Activated CD8-positive, alpha-beta memory T cell treated with anti-CD3 and anti-CD28 coated beads, Interleukin-2, amount 50 U/mL, for 1 hour (primary cell): ENCODE data around the gene PRELID2.
"Not testable (repeated sequence)": the region's sequence is repeated elsewhere in the genome, so short reads cannot be mapped to it uniquely, and the experiment has no call there.

Experiments
- DNase-seq: peaks from one replicate; pipeline ENCODE4 v3.0.0-alpha.2; 2020; ENCODE audit errors: extremely low read depth

Gene PRELID2

DNA sequence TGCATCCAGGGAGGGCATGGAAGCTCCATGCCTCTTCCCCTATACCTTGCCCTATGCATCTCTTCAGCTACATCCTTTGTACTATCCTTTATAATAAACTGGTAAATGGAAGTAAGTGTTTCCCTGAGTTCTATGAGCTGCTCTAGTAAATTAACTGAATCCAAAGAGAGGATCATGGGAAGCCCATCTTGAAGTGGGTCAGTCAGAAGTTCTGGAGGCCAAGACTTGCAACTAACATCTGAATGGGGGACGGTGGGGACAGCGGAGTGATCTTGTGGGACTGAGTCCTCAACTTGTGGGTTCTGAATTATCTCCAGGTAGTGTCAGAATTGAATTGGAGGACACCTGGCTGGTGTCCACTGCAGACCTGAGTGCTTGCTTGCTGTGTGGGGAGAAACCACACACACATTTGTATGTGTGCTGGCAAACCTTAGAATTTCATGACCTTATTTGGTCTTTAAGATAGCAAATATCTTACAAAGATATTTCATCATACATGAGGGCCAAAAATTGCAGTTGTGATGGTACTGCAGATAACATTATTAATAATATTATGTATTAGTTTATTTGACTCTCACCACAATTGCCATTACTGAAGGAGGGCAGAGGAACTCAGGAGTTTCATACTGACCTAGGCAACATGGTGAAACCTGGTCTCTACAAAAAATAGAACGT is 5.5 kb upstream of the PRELID2 start:
- DNase-seq, result no peak

DNA sequence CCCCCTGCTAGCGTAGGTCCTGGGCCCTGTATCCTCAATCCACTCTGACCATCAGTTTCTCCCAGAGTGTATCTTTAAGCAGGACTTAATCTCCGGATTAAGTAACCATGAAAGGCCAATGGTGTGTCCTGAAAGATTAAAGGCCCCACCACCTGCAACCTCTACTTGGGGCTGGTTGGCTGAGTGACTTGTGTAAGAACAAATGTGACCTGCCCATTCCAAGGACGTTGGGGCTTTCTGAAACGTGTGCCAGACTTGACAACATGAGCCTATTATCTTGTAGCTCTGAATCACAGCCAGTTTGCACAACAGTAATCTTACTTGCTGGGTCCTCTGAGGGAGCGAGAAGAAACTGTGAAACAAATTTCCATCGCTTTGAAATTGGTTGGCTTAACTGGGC is 3.1 kb upstream of the PRELID2 start:
- no peak for DNase-seq

DNA sequence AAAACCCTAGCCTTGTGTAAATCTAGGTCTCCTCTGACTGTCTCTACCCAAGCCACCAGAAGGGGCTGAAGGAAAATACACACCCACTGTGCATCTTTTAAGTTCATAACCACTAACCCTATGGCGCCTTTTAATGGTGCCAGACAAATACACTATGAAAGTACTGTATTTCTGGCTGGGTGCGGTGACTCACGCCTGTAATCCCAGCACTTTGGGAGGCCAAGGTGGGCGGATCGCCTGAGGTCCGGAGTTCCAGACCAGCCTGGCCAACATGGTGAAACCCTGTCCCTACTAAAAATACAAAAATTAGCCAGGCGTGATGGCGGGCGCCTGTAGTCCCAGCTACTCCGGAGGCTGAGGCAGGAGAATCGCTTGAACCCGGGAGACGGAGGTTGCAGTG is 1.1 kb upstream of the PRELID2 start:
- not testable (repeated sequence) for DNase-seq

DNA sequence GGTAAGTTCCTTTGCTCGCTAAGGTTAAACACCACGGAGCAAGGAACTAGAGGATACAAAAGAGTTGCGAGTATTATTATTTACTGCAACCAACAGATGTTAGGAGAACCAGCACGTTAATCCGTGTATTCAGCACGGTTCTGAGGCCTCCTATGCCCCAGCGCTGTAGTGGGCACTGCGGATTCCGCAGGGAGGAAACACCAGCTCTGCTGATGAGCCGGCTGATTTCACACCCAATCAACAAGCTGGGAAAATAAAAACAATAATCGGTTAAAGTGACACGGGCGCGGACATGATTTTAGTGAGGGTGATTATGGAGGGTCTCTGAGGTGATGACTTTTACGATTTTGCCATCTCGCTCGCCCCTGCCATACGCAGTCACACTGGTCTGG is 702 bp upstream of the PRELID2 start:
- no peak for DNase-seq

DNA sequence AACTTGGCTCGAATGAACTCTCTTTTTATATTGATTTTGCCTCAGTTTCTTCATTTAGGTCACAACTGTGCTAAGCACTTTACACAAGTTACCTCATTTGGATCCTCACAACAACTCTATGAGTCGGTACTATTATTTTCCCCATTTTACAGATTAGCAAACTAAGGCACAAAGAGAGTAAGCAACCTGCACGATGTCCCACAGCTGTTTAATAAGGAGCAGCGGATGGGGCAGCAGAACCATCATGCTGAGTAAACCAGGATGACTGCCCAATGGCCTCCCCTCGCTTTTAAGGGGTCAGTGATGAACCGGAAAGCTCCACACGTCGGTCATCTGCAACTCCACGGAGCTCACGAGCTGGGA is 607 bp downstream of the PRELID2 start:
- no peak for DNase-seq

DNA sequence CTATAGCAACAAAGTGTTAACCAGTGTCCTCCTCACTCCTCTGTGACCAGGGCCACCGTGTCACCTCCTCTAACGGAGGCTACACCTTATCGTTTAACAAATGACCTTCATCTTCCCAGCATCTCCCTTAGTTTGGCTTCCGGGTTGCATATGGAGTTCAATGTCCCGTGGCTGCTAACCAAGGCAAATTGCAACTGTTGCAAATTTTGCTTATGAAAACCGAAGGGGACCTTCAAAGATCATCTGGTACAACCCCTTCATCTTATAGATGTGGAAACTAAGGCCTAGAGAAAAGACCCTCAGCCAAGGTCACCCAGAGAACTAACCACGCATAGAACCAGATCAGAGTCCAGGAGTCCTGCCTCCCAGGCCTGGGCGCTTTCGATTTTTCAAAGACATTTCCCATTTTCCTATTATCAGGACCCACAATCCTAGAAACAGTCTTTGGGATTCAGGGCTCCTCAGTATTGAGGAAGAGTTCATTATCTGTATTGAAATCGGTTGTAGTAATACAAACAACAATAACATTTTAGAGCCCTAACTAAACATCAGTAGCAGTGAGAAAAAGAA is 1.4 kb downstream of the PRELID2 start:
- no peak for DNase-seq

DNA sequence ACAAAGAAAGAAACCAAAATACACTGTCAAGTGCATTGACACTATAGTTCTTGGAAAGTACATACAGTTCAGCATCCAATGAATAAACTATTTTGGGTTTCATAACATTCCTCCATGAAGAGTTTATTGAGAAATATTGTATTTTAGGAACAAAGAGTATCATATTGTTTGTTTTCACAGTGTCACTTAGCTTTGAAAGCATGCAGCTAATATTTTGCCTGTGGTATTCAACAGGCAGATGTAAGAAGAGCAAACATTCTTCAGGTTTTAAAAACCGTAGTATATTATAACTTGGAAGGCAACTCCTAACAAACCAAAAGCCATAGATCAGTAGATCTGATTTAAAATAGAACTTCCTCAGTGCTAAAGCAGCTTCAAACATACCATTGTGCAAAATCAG is 4.5 kb downstream of the PRELID2 start:
- no peak for DNase-seq

DNA sequence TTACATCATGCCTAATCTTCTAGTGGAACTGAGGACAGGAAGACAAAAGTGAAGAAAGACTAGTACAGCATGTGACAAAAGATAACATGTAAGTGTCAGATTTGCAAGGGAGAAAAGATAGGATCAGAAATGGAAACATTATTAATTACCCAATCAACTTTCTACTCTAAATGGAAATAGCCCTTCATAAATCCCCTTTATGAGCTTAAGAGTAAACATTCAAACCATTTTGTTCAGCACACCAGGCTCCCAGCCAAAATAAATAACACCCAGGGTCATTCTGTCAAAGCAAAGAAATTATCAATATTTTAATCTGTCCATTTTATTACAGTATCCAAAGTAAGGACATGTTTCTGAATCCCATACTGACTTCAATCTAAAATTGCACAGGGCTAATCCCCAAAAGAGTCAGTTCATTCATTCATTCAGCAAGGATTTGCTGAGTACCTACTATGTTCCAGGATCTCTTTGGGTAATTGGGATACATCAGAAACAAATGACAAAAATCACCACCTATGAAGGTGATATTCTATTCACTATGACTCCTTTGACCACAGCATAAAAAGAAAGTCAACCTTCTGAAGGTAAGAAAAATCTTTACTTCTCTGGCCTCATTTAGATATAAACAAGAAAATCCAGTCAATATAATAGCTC is 5.3 kb downstream of the PRELID2 start:
- DNase-seq, result no peak

DNA sequence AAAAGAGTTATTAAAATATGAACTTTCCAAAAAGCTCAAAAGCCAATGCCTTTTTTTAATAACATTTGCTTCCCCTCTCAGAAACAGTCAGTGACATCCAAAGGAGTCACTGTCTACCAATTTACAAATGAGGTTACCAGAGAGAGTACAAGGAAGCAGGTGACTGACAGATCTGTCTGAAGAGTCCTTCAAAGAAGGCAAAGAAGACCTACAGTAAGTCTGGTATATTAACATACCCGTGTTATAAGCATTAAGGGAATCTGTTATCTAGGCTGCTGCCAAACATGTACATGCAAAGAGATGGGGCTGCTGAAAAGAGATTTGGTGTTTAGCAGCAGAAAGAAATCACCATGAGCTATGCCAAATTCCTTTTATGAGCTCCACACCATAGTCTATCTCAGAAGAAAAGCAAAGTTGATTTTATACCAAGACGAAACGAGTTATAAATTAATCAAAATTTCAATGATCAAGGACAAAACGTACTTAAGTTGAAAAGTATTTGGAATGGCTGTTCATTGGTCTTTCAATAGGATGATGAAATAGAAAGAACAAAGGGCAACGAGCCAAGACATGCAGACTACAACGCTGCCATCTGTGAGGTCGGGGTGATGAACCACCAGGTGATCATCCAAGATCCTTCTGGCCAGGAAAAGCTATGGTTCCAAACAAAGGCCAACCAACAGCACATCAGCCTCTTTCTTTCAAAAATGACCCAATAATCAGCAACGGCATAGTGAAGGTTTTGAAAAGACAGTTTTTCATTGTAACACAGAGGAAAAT is 8.1 kb downstream of the PRELID2 start:
- DNase-seq, result no peak

DNA sequence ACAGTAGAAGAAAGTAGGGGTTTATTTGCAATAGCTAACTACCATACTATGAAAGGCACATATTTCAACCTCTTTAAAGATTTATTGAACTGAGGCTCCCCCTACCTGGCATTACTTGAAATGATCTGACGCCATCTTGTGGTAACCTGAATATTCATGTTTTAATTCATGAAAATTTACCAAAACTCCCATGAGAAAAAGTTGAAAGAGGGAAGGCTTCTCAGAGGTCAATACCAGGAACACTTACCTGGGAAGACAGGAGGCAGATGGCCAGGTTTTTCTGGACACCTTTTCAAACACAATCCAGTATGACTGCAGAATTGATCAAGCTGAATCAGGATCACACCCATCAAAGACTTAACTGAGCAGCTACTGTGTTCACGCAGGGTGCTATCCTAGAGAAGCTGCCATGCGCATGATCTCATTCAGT is 9.4 kb downstream of the PRELID2 start:
- DNase-seq, result no peak

DNA sequence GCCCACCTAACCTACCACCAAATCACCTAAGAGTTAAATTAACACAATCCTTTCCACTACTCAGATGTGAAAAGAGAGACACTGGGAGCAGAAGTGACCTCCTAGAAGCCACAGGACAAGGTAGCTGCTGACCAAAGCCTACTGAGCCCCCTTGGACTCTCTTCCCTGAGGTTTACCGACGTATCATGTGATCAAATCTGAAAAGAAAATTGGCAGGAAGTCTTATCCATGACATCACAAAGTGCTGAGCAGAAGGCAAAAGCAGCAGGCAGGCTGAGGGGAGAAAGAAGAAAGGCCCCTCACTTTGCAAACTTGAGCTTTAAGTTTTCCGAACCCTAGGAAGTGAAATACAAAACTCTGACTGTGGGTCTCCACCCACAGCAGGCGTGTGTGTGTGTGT is 11.1 kb downstream of the PRELID2 start:
- no peak for DNase-seq

DNA sequence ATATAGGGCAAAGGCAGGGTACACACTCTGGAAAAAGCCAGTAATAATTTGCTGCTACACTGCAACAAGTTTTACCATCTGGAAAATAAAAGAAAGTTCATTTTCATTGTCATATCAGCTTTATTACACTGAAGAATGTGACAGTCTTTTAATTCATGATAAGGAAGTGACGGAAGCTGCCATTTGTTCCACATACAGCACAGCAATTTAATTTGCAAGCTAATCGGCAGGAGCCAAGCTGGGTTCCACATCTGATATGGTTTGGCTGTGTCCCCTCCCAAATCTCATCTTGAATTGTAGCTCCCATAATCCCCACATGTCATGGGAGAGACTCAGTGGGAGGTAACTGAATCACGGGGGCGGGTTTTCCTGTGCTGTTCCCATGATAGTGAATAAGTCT is 16.5 kb downstream of the PRELID2 start:
- DNase-seq, result no peak

DNA sequence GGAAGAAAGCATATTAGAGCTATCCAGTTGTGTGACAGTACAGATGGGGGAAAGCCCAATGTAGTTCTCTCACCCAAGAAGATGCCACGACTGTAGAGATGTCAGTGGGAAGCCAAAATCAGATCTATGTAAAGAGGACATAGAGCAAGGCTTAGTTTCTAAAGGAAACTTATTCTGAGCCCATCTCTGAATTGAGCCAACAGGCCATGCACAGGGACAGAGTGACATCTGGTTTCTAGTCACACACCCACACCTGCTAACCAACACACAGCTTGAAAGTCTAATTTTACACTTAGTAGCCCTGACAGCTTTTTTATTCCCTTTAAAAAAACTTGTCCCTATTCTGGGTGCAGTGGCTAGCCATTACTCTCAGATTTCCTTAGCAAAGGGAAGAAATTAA is 22.3 kb downstream of the PRELID2 start:
- DNase-seq, result no peak

DNA sequence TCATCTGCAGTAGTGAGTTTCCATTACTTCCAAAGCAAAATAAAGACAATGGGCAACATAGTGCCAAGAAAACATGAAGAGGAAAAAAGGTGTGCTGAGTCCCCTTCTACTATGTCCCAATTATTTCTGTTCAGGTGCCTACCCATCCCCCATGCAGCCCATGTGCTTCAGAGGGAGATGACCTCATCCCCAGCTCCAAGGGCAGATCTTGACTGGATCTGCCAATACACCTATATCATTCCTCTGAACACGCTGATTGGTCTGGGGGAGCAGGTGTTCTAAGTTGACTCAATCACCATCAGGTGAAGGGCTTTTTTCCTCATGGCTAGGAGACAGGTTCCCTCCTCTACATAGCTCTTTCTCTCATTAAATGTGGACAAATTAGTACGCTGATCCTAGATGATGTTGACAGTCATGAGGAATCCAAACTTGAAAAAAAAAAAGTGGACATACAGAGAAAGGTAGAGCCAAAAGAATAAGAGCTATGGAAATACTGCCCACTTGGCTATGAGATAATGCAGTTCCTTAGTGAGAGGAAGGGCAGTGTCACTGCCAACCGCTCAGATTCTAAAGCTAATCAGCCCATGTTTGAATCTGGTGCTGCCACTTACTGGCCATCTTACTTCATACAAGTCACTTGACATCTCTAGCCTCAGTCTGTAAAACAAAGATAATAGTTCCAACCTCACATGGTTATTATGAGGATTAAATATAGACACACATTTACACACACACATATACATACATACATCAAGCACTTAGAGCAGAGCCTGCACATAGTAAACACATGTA is 23.1 kb downstream of the PRELID2 start:
- DNase-seq, result no peak

DNA sequence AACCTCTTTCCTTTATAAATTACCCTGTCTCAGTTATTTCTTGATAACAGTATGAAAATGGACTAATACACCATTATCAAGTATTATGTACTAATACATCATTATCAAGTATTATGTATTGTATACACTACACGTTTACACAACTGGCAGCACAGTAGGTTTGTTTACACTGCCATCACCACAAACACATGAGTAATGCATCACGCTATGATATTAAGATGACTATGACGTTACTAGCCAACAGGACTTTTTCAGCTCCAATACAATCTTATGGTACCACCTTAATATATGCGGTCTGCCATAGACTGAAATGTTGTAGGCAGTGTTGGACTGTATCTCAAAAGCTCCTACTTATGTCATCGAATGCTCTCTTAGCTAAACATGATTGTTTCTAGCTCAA is 28.2 kb downstream of the PRELID2 start:
- no peak for DNase-seq

DNA sequence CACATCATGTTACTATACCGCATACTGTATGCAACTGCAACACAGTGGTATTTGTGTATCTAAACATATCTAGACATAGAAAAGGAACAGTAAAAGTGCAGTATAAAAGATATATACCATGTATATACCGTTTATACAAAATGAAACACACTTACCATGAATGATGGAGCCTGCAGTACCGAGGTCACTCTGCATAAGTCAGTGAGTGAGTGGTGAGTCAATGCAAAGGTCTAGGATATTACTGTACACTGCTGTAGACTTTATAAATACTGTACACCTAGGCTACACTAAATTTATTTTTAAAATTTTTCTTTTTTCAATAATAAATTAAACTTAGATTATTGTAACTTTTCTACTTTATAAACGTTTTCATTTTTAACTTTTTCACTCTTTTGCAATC is 29.3 kb downstream of the PRELID2 start:
- DNase-seq, result no peak

DNA sequence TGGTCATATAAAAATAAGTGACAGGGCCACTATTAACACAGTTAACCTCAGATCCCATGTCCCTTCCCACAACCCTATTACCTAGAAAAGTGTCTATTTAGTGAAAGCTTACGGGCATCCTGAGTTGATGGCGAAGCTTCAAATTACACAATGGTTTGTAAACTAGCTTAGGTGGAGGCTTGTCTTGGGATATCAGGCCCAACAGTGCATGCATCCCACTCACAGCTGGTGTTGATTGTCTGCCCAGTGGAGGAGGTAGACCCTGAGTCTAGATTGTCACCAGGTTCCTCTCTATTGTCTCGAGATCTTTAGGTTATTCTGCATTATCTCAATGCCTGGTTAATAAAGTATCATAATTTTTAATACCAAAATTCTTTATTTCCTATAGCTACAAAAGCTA is 30.4 kb downstream of the PRELID2 start:
- no peak for DNase-seq

DNA sequence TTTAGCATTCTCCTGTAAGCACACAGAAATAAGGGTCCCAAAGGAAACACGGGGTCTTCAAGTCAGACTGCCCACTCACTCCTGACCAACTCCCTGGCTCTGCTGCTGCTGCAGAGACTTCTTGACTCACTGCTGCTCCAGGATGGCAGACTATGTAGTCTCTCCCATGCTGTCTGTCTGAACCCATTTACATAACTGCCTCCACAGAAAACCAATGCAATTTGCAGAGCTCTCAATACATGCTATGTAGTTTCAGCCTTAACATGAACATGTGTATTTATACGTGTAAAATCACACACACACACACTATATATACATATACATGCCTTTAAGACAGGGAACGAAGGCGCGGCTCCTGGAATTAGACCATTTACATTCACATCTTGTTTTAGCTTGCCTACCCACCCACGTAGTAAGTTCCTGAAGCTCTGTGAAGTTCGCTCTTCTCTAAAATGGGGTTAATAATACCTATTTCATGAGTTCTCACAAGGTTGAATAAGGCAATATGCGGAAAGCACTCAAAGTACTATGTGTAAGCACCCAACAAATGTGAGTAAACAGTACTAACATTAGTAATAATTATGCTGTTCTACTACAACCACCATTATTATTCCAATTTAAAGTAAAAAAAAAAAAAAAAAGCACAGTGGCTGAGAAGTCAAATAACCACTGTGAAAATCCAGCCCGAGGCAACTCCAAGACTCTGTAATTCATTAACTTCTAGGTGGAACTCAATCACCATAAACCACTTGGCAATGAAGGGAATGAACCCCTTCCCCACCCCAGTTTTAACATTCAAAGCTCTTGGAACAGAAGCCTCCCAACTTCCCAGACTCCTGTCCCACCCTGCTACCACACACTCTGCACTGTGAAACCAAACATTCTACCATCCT is 31.8 kb downstream of the PRELID2 start:
- no peak for DNase-seq

DNA sequence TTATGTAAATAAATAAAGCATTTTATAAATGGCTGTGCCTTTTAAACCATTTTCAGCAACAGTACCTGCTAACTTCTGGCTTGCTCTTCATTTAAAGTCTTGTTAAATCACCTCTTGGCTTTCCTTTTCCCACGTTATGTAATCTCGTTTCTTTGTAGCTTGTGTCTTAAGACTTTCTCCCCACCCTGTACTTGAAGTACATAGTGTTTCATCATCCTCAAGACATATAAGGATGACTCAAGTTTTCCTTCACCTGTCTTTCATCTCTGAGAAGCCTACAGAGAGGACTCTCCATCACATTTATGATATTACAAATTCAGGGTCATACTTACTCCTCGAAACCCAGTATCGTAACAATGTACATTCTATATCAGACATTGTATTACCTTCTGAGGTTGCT is 33.9 kb downstream of the PRELID2 start:
- no peak for DNase-seq

DNA sequence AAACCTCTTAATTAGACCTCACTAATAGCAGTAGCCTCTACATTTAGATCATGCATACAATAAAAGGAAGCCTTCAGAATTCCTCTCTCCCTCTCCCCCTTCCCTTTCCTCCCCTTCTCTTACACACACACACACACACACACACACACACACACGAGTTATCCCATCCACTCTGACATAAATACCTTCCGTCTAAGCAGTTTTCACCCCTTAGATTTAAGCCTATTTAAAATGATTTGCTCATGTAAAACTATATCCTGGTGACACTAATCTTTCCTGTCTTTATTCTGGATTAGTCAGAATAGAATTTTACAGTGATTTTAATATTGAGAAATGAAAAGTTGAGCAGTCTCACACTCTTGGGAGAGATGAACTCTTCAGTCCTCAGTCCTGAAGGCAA is 35.0 kb downstream of the PRELID2 start:
- DNase-seq, result no peak

DNA sequence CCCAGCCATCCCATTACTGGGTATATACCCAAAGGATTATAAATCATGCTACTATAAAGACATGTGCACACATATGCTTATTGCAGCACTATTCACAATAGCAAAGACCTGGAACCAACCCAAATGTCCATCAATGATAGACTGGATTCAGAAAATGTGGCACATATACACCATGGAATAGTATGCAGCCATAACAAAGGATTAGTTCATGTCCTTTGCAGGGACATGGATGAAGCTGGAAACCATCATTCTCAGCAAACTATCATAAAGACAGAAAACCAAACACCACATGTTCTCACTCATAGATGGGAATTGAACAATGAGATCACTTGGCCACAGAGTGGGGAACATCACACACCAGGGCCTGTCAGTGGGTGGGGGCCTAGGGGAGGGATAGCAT is 36.6 kb downstream of the PRELID2 start:
- DNase-seq, result not testable (repeated sequence)
